GM18505 (cell line): Measurements from ENCODE around the gene DDRGK1.
"Not testable (repeated sequence)": the region's sequence is repeated elsewhere in the genome, so short reads cannot be mapped to it uniquely, and the experiment has no call there.

ENCODE experiments used
- ATAC-seq: cut with Tn5 transposase; IDR thresholded peaks from one replicate; pipeline ENCODE4 v1.9.1; 2021; ENCODE audit not compliant: unreplicated experiment
- POLR2A ChIP-seq: IDR thresholded peaks from 4 replicates; pipeline ENCODE4 v1.6.1; 2011; ENCODE audit warnings: borderline replicate concordance; ENCODE audit not compliant: insufficient read depth, insufficient read length; ENCODE audit errors: extremely low read depth

Gene DDRGK1

GRCh38 chr20:3228750-3229032 lies 24.2 kb upstream of the DDRGK1 start:
- no peak for ATAC-seq
- no peak for TF ChIP-seq POLR2A

- ATAC-seq: no peak
- TF ChIP-seq POLR2A: no peak
These were observed 23.7 kb upstream of the DDRGK1 start for GRCh38 chr20:3227936-3228749.

- no peak for TF ChIP-seq POLR2A
- ATAC-seq: no peak
These were observed 23.0 kb upstream of the DDRGK1 start for GRCh38 chr20:3227506-3227905.

GRCh38 chr20:3226864-3227263 lies 22.4 kb upstream of the DDRGK1 start:
- no peak for TF ChIP-seq POLR2A
- no peak for ATAC-seq

GRCh38 chr20:3226093-3226492 lies 21.6 kb upstream of the DDRGK1 start:
- ATAC-seq: no peak
- no peak for TF ChIP-seq POLR2A

GRCh38 chr20:3224681-3225421 lies 20.4 kb upstream of the DDRGK1 start:
- no peak for ATAC-seq

GRCh38 chr20:3223994-3224680 lies 19.7 kb upstream of the DDRGK1 start:
- no peak for ATAC-seq
- TF ChIP-seq POLR2A: no peak

More at GRCh38 chr20:3224681-3225421, 20.4 kb upstream of the DDRGK1 start:
- no peak for TF ChIP-seq POLR2A

- ATAC-seq: no peak
- no peak for TF ChIP-seq POLR2A
These were observed 19.1 kb upstream of the DDRGK1 start for GRCh38 chr20:3223651-3223993.

- no peak for ATAC-seq
- no peak for TF ChIP-seq POLR2A
These were observed 18.4 kb upstream of the DDRGK1 start for GRCh38 chr20:3222635-3223600.

- TF ChIP-seq POLR2A: no peak
- no peak for ATAC-seq
These were observed 17.1 kb upstream of the DDRGK1 start for GRCh38 chr20:3221398-3222226.

GRCh38 chr20:3218307-3218988 lies 14.0 kb upstream of the DDRGK1 start:
- ATAC-seq: peak; percentile 52
- TF ChIP-seq POLR2A: no peak

GRCh38 chr20:3215359-3215917 lies 11.0 kb upstream of the DDRGK1 start:
- ATAC-seq: not testable (repeated sequence)
